D721Med (cell line): ENCODE data around the gene MTX2.

Experiments
- DNase-seq: peaks from one replicate; pipeline ENCODE4 v3.0.0; 2011; ENCODE audit warnings: low spot score; ENCODE audit not compliant: insufficient read length
- FAIRE-seq: peaks from 2 replicates; lab custom pipeline; 2011; peaks lifted over from hg19 to GRCh38; lab: Jason Lieb, UNC
- CTCF ChIP-seq: IDR thresholded peaks from 2 replicates; pipeline ENCODE4 v1.5.1; 2012; ENCODE audit warnings: mild to moderate bottlenecking, control low read depth; ENCODE audit not compliant: insufficient read depth; ENCODE audit errors: missing control alignments

Gene MTX2

GRCh38 chr2:176242276-176242675, 27.0 kb upstream of the MTX2 start:
- TF ChIP-seq CTCF: no peak
- no peak for FAIRE-seq
- DNase-seq: no peak

- FAIRE-seq (no peak), DNase-seq (no peak)
- TF ChIP-seq CTCF: no peak
These were observed 22.9 kb upstream of the MTX2 start for GRCh38 chr2:176246331-176246730.

GRCh38 chr2:176247859-176248258, 21.4 kb upstream of the MTX2 start:
- TF ChIP-seq CTCF: no peak
- FAIRE-seq (no peak), DNase-seq (no peak)

- DNase-seq (no peak), FAIRE-seq (no peak)
- TF ChIP-seq CTCF: no peak
These were observed 17.3 kb upstream of the MTX2 start for GRCh38 chr2:176251928-176252327.

- no peak for TF ChIP-seq CTCF
- FAIRE-seq (no peak), DNase-seq (no peak)
These were observed 8.6 kb upstream of the MTX2 start for GRCh38 chr2:176260689-176261088.

GRCh38 chr2:176261136-176261535, 8.1 kb upstream of the MTX2 start:
- no peak for TF ChIP-seq CTCF
- no peak for FAIRE-seq
- no peak for DNase-seq

GRCh38 chr2:176268976-176269318, 295 bp upstream of the MTX2 start:
- no peak for TF ChIP-seq CTCF
- FAIRE-seq (no peak), DNase-seq (no peak)
